Left renal cortex interstitium (tissue), 4 donors: ENCODE data around the gene TMEM132E. TPM values are rescaled to one million over a fixed set of nuclear protein-coding genes. Genes with fewer than 3 reads are reported as not detected.

Experiments used
- DNase-seq, 4 donors: peaks; one replicate each; pipeline ENCODE4 v3.0.0-alpha.2; 2013; ENCODE audit warnings: low read depth in 4 of 4, low spot score in 2 of 4, missing footprints in 1 of 4
- polyA plus RNA-seq, 4 donors: library from polyadenylated mRNA; unstranded; fragments of 120-200 nt; gene quantifications; one replicate each; pipeline ENCODE4 v1.2.1, GENCODE V29; 2013; ENCODE audit not compliant: insufficient read length in 4 of 4

The TMEM132E gene
- polyA plus RNA-seq, 4 donors, result 2.3 to 5.9 (median 3.4) TPM

DNA sequence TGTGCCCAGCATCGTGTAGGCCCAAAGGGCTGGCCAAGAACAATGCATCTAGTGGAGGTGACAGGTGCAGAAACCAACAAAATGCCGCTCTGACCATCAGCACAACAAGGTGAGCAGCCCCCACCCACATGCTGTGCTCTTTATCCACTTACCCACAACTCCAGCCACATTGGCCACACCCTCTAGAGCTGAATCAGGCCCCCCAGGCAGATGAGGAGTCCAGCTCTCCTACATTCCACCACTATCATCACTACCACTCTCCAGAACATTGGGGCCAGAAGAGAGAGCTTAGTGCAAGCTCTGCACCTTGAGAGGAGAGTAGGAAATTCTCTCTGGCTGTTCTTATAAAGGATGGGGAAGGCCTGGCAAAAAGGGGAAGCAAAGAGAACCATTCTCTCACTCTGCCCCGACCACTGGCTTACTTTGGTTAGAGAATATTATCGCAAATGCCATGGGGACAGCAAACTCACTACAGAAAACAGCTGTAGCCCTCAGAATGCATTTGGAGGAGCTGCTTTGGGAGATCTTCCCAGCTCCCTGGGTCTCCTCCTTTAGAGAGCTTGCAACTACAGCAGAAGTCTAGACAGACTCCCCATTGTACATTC, 75.0 kb downstream of the TMEM132E start:
- no peak for DNase-seq

DNA sequence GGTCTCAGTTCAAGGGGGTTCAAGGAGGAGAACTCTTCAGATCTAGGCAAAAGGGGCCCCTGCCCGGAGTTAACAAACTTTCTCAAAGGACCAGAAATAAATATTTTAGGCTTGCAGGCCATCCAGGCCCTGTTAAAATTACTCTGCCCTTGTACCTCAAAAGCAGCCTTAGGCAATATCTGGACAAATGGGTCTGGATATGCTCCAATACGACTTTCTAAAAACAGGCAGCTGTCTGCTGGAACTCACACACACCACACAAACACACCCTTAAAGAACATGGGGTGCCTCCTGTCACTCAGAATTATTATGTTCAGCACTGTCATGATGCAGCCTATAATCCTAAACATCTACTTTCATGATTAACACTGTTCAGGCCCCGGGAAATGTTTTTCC, 75.5 kb downstream of the TMEM132E start:
- no peak for DNase-seq

DNA sequence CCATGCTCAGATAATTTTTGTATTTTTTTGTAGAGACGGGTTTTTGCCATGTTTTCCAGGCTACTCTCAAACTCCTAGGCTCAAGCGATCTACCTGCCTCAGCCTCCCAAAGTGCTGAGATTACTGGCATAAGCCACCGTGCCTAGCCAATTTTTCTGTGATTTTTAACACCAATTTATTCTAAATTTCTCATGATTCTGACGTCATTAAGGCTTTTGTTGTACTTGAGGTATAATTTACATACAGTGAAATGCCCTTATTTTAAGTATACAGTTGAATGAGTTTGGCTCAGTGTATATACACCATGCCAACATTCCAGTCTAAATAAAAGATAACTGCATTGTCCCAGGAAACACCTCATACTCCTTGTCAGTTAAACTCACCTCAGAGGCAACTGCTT, 77.4 kb downstream of the TMEM132E start:
- no peak for DNase-seq

DNA sequence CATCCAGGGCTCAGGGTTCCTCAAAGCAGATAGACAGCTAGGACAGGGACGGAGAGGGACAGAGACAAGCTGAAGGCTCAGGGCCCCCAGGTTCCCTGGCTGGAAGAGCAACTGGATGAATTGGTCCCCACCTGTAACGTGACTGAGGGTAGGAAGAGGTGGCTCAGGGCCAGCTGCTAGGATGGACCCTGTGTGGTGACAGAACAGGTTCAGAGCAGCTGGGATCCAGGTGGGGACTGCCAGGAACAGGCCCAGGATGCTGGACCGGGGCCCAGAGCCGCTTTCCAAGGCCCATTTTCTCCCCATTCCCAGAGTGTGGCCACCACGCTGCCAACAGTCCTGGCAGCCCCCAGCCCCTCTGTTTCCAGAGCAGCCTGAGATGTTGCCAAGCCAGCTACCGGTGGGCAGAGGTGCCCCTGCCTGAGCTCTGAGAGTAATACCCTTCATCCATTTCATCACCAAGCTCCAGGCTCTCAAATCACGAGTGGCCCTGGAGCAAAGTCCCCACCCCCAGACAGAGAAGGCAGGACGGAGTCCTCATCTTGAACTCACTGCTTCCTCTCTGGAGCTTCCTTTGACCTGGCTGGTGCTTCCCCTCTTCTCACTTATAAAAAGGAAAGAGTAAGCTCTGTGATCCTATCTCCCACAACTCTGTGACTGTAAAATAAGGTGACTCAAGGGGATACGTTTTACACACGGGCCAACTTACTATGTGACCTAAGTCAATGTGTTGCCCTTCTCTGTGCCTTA, 79.6 kb downstream of the TMEM132E start:
- DNase-seq, result no peak

- DNase-seq, result no peak
Observed at GRCh38 chr17:34663714-34664113, 84.3 kb downstream of the TMEM132E start.

GRCh38 chr17:34665150-34665806, 85.9 kb downstream of the TMEM132E start:
- no peak for DNase-seq

DNA sequence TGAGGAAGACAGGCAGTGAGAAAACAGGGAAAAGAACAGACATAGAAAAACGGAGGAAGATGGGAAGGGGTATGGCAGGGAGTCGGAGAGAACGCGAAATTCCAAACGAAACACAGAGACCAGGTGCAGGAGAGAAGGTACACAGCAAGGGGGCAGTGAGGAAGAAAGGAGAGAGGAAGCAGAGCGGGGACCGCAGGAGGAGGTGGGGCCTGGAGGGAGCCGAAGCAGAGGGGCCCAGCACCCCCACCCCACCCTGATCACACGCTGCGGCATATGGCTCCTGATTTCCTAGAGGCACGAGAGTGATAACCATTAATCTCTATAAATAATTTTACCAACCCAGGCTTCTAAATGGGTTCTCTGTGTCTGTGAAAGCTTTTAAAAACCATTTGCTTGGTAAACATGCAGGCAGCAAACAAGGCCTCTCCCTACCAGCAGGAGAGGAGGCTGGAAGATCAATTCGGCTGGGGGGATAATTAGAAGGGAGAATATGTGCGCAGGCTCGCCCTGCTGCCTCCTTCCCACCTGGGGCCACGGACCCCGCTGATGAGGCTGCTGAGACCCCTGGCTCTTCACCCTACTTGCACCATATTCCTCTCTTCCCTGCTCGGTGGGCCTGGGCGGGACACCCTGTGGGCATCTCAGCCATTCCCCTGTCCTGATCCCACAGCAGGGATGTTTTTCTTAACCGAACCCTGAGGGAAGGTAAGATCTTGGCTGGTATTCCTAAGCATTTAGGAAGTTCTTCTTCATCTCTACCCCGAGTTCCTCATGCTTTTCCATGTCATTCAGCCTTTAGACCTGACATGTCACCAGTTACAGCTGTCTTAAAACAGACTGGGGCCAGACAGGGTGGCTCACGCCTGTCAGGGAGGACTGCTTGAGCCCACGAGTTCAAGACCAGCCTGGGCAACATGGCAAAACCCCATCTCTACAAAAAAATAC, 86.7 kb downstream of the TMEM132E start:
- DNase-seq, result no peak

DNA sequence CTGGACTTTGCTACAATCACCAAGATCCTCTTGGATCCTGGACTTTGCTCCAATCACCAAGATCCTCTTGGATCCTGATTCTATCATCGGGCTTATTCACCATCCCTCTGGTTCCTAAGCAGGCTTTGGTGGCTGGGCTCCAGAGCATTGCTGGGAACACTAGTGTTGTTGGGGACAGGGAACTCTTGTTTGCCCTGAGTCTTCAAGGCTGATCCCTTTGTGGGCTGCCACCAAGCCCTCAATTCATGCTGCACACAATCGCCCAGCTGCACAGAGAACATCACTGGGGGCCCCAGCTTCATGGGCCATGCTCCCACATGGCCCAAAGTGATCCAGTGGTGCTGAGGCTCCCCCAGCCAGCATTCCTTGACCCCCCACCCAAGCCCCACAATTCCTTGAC, 88.3 kb downstream of the TMEM132E start:
- DNase-seq, result no peak

DNA sequence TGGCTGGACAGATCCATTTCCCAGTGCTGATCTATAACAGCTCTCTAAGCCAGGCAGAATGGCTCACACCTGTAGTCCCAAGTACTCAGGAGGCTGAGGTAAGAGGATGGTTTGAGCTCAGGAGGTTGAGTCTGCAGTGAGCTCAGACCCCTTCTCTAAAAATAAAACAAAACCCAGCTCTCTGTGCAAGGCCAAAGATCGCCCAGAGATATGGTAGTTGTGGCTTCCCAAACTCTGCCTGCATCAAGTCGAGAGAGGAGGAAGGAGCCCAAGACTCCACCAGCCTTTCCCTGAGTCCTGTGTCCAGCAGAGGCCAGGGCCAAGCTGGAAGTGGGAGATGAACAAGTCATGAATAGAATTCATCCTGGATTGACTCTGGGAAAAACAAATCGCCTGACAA, 88.8 kb downstream of the TMEM132E start:
- no peak for DNase-seq

- no peak for DNase-seq
Observed at GRCh38 chr17:34669511-34669910, 90.1 kb downstream of the TMEM132E start.

- DNase-seq, result no peak
Observed at GRCh38 chr17:34670618-34671017, 91.2 kb downstream of the TMEM132E start.

DNA sequence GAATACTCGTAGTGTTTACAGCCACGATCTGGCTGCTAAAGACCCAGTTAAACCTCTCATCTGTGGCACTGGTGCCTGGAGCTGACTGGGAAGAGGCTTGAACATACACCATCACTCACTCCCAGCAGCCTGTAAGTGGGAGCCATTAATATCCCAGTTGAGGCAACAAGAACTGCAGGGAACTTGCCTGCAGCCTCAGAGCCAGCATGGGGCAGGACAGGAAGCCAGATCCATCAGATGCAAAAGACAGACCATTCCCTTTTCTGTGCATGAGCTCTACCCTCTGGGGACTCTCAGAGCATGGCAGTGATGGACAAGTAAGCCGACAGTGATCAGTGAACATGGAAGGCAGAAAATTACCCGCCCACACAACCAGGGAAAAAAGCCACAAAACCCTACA, 91.8 kb downstream of the TMEM132E start:
- no peak for DNase-seq

DNA sequence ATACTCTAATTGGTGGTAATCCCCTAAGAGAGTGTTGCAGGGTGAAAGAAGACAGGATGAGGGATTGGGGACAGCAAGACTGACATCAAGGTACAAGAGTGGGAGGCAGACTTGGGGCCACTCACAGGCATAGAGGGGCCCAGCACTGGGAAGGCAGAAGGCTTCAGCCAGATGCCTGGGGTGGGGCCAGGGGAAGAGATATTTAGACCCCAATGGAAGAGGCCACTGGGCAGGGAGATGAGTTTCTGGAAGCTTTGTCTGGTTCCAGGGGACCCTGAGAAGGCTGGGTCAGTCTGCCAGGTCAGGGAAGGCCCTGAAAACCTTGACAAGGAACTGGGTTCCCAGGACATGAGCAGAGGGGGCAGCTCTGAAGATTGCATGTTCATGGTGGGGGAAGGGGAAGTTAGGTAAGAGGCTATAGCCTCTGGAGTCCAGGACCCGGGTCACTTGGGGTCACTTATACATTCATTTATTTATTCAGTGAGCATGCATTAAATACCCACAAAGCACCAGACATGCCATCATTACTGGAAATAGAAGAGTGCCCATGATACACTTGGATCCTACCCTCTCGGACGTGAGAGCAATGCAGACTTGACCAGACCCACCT, 92.9 kb downstream of the TMEM132E start:
- no peak for DNase-seq

GRCh38 chr17:34673516-34673915, 94.1 kb downstream of the TMEM132E start:
- DNase-seq, result no peak

DNA sequence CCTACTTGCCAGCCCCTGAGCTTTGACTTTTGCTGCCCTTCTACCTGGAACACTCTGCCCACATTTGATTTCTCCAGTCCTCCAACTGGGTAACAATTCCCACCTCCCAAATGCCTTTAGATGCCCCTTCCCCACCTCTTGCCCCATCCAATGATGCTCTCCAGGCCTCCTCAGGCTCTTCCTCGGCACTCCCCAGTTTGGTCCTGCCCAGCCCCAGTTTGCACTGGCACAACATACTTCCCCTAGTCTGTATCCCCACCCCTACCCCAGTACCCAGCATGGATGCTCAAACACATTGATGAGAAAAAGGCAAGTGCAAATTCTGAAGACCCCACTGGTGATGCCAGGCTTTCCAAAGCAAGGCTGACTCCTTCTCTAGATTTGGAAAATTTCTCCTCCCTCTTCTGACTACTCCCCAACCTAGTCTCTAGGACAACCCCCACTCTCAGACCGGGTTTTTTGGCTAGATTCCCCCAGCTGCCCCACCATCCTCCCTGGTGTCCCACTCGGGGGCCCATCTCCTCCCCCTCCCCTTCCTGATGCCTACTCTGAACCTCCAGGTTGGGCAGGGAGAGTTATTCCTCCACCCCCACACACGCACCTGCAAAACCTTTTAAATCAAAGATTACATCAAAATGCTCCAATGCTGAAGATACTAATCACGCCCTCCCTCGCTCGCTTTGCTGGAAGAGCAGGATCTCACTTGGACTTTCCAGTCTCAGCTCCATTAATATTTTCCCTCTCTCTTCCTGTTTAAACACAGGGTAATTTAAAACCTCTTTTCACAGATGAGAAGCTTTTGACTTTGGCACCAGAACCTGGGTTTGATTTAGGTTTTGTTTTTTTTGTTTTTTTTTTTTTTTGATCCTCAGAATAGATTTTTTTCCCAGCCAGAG, 94.9 kb downstream of the TMEM132E start:
- peak in 1 of 4 donors; percentile 32 for DNase-seq

DNA sequence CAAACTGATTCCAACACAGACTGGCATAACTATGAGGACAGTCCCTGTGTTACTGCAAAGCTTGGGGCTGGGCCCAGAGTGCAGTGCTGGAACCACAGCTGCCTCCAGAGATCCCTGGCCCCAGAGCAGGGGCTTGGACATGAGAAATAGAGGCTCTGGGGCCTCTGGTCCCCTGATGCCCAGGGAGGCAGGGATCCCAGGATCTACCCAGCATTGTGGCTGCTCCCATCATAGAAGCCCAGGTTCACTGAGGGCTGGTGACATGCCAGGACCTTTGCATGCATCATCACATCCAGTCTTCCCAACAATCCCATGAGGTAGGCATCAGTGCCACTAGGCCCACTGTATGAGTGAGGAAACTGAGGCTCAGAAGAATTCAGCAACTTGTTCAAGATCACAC, 95.8 kb downstream of the TMEM132E start:
- no peak for DNase-seq

- no peak for DNase-seq
Observed at GRCh38 chr17:34675605-34676004, 96.2 kb downstream of the TMEM132E start.

DNA sequence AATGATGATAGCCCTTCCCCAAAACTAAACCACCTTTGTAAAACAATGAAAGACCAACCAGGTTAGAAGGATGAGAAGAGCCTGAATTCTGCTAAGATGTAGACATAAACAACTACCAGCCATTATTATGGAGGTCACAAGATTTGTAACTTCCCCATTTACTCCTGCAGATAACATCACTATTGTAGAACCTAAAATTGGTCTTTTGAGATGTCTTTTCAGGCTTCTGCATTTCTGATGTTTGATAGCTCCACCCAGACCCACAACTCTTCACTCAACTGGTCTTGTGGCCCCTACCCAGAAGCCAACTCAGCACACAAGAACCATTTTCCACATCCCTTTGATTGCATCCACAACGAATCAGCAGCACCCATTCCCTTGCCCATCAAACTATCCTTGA, 100.8 kb downstream of the TMEM132E start:
- no peak for DNase-seq

- no peak for DNase-seq
Observed at GRCh38 chr17:34682305-34682704, 102.9 kb downstream of the TMEM132E start.
